ENCODE measurements around the gene SGSH. TPM values are rescaled to one million over a fixed set of nuclear protein-coding genes. Genes with fewer than 3 reads are reported as not detected.
A peak's percentile ranks its signal among the peaks of the same experiment; 100 is the strongest.

Gene SGSH
- total RNA-seq, 3 donors from 2014 or later = 18.9 to 25.2 (median 19.1) TPM

- no peak for ATAC-seq
- DNase-seq = no peak
- H3K9me3 Mint-ChIP-seq = no peaks in the 10 kb centered on the region
- H3K4me3 Mint-ChIP-seq = no peak overlapping the region
- H3K4me1 Mint-ChIP-seq (ENCODE audit: low read depth) = peaks cover 22% of the 10 kb centered on the region
- no peaks in the 10 kb centered on the region for H3K27me3 Mint-ChIP-seq (ENCODE audit: low read depth)
- peaks cover 20% of the 10 kb centered on the region for H3K36me3 Mint-ChIP-seq (ENCODE audit: insufficient read depth)
These were observed 5.1 kb upstream of the SGSH start for GRCh38 chr17:80225230-80225629.

DNA sequence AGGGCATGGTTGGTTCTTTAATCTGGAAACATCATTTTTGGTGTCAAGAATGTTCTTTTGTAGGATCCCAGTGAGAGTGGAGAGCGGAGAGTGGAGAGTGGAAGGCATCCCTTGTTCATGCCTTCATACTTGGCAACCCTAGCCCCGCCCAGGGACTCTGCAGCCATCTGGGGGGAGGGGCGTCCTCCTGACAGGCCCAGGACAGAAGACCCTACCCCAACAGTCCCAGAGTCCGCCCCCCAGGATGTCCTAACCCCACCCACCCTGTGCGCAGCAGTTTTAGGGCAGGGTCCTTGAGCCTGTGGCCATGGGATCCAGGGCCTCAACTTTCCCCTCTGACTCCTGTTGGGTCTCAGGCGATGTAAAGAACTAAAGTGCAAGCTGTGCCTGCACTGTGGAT is 4.5 kb upstream of the SGSH start:
- peaks cover 22% of the 10 kb centered on the region for H3K4me1 Mint-ChIP-seq (ENCODE audit: low read depth)
- H3K36me3 Mint-ChIP-seq (ENCODE audit: insufficient read depth) = peaks cover 18% of the 10 kb centered on the region

GRCh38 chr17:80223838-80224497 is 3.8 kb upstream of the SGSH start:
- H3K9me3 Mint-ChIP-seq = no peaks in the 10 kb centered on the region
- ATAC-seq (no peak), DNase-seq (no peak)
- no peaks in the 10 kb centered on the region for H3K27me3 Mint-ChIP-seq (ENCODE audit: low read depth)
- no peak overlapping the region for H3K4me3 Mint-ChIP-seq
- peaks cover 26% of the 10 kb centered on the region for H3K4me1 Mint-ChIP-seq (ENCODE audit: low read depth)
- H3K36me3 Mint-ChIP-seq (ENCODE audit: insufficient read depth) = peaks cover 18% of the 10 kb centered on the region

More for the DNA sequence above, 4.5 kb upstream of the SGSH start:
- ATAC-seq (no peak), DNase-seq (no peak)
- H3K9me3 Mint-ChIP-seq = no peaks in the 10 kb centered on the region
- no peaks in the 10 kb centered on the region for H3K27me3 Mint-ChIP-seq (ENCODE audit: low read depth)
- no peak overlapping the region for H3K4me3 Mint-ChIP-seq

DNA sequence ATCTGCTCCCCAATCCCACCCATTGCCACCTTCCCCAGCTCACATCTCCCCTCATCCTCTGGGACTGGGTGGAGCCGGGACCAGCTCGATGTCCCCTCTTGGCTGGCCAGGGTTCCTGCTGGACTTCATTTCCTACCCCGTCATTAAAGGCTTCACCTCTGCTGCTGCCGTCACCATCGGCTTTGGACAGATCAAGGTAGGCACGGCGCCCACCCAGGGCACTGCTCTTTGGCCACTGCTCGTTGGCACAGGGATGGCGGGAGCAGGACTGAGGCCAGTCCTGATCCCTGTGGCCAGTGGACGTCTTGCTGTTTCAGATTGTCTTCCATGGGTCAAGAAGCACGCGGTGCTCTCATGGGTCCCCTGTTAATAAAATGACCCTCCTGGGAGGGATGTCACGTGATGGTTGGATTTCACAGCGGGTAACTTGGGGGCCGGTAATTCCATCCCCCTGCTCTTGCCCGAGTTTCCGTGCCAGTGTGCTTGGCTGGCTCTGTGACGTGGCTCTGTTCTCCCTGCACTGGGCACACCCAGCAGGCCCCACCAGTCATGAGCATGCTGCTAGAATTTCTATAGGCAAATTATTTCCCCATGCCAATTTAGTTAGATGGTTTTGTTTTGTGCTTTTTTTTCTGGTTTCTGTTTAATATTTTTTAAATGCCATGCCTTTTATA is 3.1 kb upstream of the SGSH start:
- Mint-ChIP-seq H3K9me3 (no peaks in the 10 kb centered on the region), H3K4me3 (peak overlapping the region; percentile 4), H3K36me3 (ENCODE audit: insufficient read depth) (peaks cover 14% of the 10 kb centered on the region), H3K4me1 (ENCODE audit: low read depth) (peaks cover 33% of the 10 kb centered on the region), H3K27me3 (ENCODE audit: low read depth) (no peaks in the 10 kb centered on the region)
- DNase-seq (no peak), ATAC-seq (no peak)

GRCh38 chr17:80222376-80223141 is 2.4 kb upstream of the SGSH start:
- Mint-ChIP-seq H3K4me1 (ENCODE audit: low read depth) (peaks cover 39% of the 10 kb centered on the region), H3K36me3 (ENCODE audit: insufficient read depth) (peaks cover 17% of the 10 kb centered on the region), H3K4me3 (peak overlapping the region; percentile 29), H3K9me3 (no peaks in the 10 kb centered on the region), H3K27me3 (ENCODE audit: low read depth) (no peaks in the 10 kb centered on the region)
- ATAC-seq (no peak), DNase-seq (no peak)

GRCh38 chr17:80221351-80222105 is 1.4 kb upstream of the SGSH start:
- Mint-ChIP-seq H3K4me1 (ENCODE audit: low read depth) (peaks cover 46% of the 10 kb centered on the region), H3K9me3 (no peaks in the 10 kb centered on the region), H3K4me3 (peak overlapping the region; percentile 80), H3K36me3 (ENCODE audit: insufficient read depth) (peaks cover 19% of the 10 kb centered on the region), H3K27me3 (ENCODE audit: low read depth) (no peaks in the 10 kb centered on the region)
- ATAC-seq (no peak), DNase-seq (no peak)

DNA sequence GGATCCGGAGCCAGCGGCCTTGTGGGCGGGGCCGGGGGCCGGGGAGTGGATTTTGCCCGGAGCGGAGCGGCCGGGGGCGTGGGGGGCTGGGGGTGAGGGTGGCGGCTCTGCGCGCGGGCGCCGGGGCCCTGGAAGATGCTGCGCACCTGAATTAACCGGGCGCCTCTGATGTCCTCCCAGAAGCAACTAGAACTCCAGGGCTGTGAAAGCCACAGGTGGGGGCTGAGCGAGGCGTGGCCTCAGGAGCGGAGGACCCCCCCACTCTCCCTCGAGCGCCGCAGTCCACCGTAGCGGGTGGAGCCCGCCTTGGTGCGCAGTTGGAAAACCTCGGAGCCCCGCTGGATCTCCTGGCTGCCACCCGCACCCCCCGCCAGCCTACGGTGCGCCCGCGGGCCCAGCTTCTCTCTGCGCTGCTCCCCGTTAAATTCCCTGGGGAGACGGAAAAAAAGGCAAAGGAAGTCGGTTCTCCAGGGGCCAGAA is 643 bp upstream of the SGSH start:
- peak in 1 of 2 donors; percentile 2 for ATAC-seq
- no peak for DNase-seq

GRCh38 chr17:80219763-80220053 is 425 bp downstream of the SGSH start:
- peak overlapping the region; percentile 91 for H3K4me3 Mint-ChIP-seq
- ATAC-seq = peak; percentile 29 to 32
- peaks cover 49% of the 10 kb centered on the region for H3K4me1 Mint-ChIP-seq (ENCODE audit: low read depth)
- no peaks in the 10 kb centered on the region for H3K27me3 Mint-ChIP-seq (ENCODE audit: low read depth)
- no peak for DNase-seq
- H3K9me3 Mint-ChIP-seq = no peaks in the 10 kb centered on the region
- peaks cover 22% of the 10 kb centered on the region for H3K36me3 Mint-ChIP-seq (ENCODE audit: insufficient read depth)

More for the DNA sequence above, 643 bp upstream of the SGSH start:
- H3K4me3 Mint-ChIP-seq = peak overlapping the region; percentile 80
- H3K9me3 Mint-ChIP-seq = no peaks in the 10 kb centered on the region
- no peaks in the 10 kb centered on the region for H3K27me3 Mint-ChIP-seq (ENCODE audit: low read depth)
- H3K36me3 Mint-ChIP-seq (ENCODE audit: insufficient read depth) = peaks cover 20% of the 10 kb centered on the region
- H3K4me1 Mint-ChIP-seq (ENCODE audit: low read depth) = peaks cover 49% of the 10 kb centered on the region

DNA sequence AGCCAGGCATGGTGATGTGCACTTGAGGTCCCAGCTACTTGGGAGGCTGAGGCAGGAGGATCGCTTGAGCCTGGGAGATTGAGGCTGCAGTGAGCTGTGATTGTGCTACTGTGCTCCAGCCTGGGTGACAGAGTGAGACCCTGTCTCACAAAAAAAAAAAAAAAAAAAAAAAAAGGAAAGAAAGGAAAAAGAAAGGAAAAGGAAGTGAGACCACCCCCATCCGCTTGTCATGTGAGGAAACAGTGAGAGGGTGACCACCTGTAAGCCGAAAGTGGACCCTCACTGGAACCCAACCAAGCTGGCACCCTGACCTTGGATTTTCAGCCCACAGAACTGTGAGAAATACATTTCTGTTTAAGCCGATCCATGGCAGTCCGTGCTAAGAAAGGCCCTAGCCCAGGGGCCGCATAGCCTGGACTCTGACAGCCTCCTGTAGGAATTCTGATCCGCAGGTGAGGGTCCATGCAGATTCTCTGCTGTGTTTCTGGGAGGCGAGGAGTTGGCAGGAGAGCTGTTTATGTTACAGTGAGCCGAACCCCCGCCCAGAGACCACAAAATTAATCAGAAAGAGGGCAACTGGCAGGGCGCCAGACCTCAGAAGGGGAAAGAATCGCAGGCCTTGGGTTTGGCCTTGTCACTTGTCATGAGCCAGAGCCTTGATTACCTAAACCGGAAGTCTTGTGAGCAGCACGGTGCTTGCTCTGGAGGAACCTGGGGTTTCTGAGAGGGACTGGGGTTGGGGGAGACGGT is 945 bp downstream of the SGSH start:
- H3K4me3 Mint-ChIP-seq = peak overlapping the region; percentile 91
- H3K9me3 Mint-ChIP-seq = no peaks in the 10 kb centered on the region
- peaks cover 48% of the 10 kb centered on the region for H3K4me1 Mint-ChIP-seq (ENCODE audit: low read depth)
- no peaks in the 10 kb centered on the region for H3K27me3 Mint-ChIP-seq (ENCODE audit: low read depth)
- ATAC-seq = peak; percentile 89
- H3K36me3 Mint-ChIP-seq (ENCODE audit: insufficient read depth) = peaks cover 22% of the 10 kb centered on the region
- DNase-seq = peak; percentile 92

DNA sequence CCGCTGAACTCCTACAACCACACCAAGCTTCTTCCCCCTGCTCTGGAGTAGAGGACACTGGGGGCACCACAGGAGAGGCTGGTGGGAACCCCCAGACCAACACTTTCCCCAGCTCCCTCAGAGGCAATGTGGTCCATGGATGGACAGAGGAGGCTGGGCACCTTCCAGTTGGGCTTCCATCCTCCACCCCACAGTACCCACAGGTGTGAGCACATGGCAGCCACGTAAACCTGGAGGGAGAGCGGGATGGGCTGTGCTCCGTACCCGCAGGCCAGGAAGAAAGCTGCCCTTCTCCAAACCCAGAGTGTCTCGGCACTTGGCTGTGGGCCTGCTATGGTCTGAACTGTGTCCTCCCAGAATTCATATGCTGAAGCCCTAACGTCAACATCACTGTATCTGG is 1.7 kb downstream of the SGSH start:
- H3K9me3 Mint-ChIP-seq = no peaks in the 10 kb centered on the region
- peaks cover 18% of the 10 kb centered on the region for H3K36me3 Mint-ChIP-seq (ENCODE audit: insufficient read depth)
- H3K4me1 Mint-ChIP-seq (ENCODE audit: low read depth) = peaks cover 42% of the 10 kb centered on the region
- no peak for DNase-seq
- H3K4me3 Mint-ChIP-seq = peak overlapping the region; percentile 91
- ATAC-seq = no peak
- H3K27me3 Mint-ChIP-seq (ENCODE audit: low read depth) = no peaks in the 10 kb centered on the region

DNA sequence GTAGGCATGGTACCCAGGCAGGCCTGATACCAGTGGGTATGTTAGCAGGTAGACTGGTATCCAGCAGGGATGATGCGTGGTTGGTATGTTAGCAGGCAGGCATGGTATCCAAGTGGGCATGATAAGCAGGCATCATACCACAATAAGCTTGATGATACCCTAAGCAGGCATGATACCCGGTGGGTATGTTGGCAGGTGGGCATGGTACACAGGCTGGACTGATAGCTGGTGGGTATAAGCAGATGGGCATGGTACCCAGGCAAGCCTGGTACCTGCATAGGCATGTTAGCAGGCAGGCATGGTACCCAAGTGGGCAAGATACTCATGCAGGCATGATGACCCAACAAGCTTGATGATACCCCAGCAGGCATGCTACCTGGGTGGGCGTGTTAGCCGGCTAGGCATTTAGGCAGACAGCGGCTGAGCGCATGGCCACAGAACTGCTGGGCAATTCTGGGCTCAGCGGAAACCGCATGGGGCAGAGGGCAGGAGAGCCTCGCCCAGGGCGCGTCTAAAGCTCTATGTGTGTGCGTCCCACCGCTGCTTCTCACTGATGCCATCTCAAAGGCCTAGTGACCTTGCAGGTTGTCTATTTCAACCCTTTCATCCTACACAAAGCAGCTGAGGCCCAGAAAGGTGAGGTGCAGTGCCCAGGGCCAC is 2.3 kb downstream of the SGSH start:
- Mint-ChIP-seq H3K9me3 (no peaks in the 10 kb centered on the region), H3K4me1 (ENCODE audit: low read depth) (peaks cover 37% of the 10 kb centered on the region), H3K36me3 (ENCODE audit: insufficient read depth) (peaks cover 12% of the 10 kb centered on the region), H3K4me3 (no peak overlapping the region), H3K27me3 (ENCODE audit: low read depth) (no peaks in the 10 kb centered on the region)
- ATAC-seq = no peak
- DNase-seq = no peak

DNA sequence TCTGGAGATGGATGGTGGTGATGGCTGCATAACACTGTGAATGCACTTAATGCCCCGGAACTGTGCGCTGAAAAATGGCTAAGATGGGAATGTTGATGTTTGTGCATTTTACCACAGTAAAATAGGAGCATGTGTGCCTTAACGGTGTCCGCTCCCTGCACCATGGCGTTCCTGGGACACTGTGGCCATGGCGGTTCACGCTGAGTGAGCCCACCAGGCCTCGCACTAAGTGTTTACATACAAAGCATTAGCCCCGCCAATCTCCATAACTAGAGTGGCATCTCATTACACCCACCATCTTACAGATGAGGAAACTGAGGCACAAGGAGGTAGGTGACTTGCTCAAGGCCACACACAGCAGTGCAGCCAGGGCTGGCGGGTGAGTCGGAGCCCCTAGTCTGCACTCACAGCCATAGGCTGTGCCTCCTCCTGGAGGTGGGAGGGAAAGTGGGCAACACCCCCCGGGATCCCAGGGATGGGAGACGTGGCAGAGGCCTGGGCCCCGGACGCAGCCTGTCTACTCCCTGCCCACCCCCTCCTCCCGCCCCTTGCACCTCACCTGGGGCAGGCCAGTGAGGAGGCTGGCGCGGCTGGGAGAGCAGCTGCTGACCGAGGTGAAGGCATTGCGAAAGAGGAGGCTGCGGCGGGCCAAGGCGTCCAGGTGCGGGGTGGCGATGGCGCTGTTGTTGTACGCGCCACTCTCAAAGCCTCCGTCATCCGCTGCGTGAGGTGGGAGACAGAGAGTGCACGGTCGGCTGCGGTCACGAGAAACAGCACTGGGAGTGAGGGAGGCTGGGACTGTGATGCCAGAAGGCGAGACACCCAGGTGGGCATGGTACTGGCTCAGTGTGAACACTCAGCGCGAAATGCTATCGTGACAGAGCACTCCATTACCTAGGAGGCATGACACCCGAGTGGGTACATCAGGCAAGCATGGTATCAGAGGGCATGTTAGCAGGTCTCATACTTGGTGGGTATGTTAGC is 3.4 kb downstream of the SGSH start:
- peaks cover 31% of the 10 kb centered on the region for H3K4me1 Mint-ChIP-seq (ENCODE audit: low read depth)
- H3K27me3 Mint-ChIP-seq (ENCODE audit: low read depth) = no peaks in the 10 kb centered on the region
- H3K9me3 Mint-ChIP-seq = no peaks in the 10 kb centered on the region
- no peak overlapping the region for H3K4me3 Mint-ChIP-seq
- no peak for DNase-seq
- ATAC-seq = no peak
- peaks cover 12% of the 10 kb centered on the region for H3K36me3 Mint-ChIP-seq (ENCODE audit: insufficient read depth)
